ENCODE measurements around the gene HCN4.

DNA sequence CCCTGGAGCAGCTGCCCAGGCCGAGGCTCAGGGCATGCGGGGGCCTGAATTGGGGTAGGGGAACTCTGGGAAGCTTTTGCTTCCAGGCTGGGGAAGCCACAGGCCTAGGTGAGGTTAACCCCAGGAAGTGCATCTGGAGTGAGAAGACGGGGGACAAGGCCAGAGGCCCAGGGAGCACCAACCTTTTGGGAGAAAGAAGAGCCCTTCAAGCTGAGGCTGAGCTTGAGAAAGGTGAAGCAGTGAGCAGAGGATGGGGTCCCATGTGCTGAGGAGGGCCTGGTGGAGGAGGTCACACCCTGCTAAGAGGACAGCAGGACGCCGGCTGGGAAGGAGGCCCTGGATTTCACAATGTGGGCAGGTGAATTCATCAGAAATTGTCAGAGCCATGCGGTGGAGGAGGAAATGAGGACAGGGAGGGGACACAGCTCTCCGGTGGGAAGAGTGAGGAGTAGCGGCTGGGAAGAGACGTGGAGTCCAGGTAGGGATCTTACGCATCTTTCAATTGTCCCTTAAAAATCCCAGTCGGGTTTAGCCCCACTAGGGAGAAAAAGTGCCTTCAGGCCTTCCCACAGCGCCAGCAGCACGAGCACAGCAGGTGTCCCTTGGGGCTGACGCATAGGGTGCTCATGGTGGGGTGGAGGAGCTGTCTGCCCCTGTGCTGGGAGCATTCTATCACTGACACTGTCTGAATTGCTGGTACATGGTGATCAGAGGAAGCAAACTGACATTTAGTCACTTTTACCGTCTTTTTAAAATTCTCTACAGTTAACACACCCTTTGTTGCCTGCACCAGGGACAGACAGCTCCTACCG lies 50.9 kb downstream of the HCN4 start:
- TF ChIP-seq POLR2A (IDR thresholded peaks at IDR 0.05) (no peak), POLR2AphosphoS5 (IDR thresholded peaks at IDR 0.05) (no peak)
- TF ChIP-seq, protein P1, sequence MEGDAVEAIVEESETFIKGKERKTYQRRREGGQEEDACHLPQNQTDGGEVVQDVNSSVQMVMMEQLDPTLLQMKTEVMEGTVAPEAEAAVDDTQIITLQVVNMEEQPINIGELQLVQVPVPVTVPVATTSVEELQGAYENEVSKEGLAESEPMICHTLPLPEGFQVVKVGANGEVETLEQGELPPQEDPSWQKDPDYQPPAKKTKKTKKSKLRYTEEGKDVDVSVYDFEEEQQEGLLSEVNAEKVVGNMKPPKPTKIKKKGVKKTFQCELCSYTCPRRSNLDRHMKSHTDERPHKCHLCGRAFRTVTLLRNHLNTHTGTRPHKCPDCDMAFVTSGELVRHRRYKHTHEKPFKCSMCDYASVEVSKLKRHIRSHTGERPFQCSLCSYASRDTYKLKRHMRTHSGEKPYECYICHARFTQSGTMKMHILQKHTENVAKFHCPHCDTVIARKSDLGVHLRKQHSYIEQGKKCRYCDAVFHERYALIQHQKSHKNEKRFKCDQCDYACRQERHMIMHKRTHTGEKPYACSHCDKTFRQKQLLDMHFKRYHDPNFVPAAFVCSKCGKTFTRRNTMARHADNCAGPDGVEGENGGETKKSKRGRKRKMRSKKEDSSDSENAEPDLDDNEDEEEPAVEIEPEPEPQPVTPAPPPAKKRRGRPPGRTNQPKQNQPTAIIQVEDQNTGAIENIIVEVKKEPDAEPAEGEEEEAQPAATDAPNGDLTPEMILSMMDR (IDR thresholded peaks at IDR 0.05 in 8 of 11, conservative IDR thresholded peaks at IDR 0.05 in 3 of 11): no peak

All from spleen (tissue), 7 donors.